ENCODE measurements around the gene TSPEAR.

TSPEAR gene

GRCh38 chr21:44720170-44720569, 8.8 kb upstream of the TSPEAR start:
- DNase-seq (ENCODE audit: low read depth in 2 of 2): no peak

- DNase-seq (ENCODE audit: low read depth in 2 of 2): no peak
Measured at GRCh38 chr21:44718571-44718970, 7.2 kb upstream of the TSPEAR start.

GRCh38 chr21:44718093-44718492, 6.7 kb upstream of the TSPEAR start:
- no peak for DNase-seq (ENCODE audit: low read depth in 2 of 2)

DNA sequence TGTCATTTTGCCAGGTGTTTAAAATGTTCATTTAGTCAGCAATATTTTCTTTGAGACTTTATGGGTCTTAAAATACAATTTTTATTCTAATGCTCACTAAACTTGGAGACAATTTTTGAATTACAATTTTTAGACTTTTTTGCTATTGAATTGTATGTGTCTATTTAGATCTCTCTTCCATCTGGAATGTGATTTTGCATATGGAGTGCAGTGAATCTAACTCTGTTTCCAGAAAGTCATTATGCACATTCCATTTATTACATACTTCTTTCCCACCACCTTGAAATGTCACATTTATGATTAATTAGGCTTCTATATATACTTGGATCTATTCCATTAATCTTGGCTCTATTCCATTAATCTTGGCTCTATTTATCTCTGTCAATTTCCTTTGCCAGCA, 5.6 kb upstream of the TSPEAR start:
- peak; percentile 8 to 11 for DNase-seq (ENCODE audit: low read depth in 2 of 2)

- DNase-seq (ENCODE audit: low read depth in 2 of 2): no peak
Measured at GRCh38 chr21:44714905-44715304, 3.5 kb upstream of the TSPEAR start.

- no peak for DNase-seq (ENCODE audit: low read depth in 2 of 2)
Measured at GRCh38 chr21:44713846-44714245, 2.5 kb upstream of the TSPEAR start.

DNA sequence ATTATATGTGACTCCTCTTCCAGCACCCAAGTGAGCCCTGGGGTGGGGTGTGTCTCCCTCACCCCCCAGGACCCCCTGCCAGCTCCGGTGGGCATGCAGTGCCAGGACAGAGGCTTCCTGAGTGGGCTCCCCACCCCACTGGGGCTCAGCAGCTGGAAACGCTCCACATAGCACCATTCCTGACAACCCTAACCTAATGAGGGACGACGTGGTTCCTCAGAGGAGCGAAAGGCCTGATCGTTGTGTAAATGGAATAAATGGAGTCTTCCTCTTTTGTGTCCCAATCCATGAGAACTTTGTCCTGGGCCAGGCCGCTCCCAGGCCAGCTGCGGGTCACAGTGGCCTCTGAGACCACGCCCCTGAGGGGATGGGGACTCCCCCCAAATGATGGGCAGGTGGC, 1.8 kb upstream of the TSPEAR start:
- no peak for DNase-seq (ENCODE audit: low read depth in 2 of 2)

GRCh38 chr21:44712203-44713028, 1.0 kb upstream of the TSPEAR start:
- DNase-seq (ENCODE audit: low read depth in 2 of 2): no peak

DNA sequence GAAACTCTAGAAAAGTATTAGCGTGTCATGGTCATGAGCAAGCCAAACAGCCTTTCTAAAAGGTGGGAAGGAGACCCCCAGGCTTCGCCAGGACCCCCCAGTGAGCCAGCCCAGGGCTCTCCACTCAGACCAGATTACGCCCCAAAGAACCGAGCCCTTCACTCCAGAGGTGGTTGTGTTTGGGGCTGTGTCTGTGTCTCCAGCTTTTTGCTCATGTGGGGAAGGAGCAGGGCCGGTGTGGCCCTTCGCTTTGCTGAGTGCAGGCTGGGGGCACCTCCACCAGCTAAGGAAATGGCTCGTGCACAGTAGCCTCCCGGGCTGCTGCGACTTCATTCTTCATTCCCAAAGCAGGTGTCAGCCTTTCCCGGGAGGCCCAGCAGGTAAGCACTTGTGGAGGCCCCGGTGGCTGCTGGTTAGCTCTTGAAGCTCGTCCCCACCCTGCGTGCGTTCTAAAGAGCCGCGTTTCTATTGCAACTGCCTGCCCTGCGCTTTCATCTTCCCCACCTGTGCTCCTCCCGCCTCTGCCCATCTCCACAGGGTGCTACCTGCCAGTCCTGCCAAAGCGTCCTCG, 531 bp downstream of the TSPEAR start:
- no peak for DNase-seq (ENCODE audit: low read depth in 2 of 2)

- no peak for DNase-seq (ENCODE audit: low read depth in 2 of 2)
Measured at GRCh38 chr21:44710294-44710665, 1.1 kb downstream of the TSPEAR start.

- DNase-seq (ENCODE audit: low read depth in 2 of 2): no peak
Measured at GRCh38 chr21:44709426-44710293, 1.7 kb downstream of the TSPEAR start.

DNA sequence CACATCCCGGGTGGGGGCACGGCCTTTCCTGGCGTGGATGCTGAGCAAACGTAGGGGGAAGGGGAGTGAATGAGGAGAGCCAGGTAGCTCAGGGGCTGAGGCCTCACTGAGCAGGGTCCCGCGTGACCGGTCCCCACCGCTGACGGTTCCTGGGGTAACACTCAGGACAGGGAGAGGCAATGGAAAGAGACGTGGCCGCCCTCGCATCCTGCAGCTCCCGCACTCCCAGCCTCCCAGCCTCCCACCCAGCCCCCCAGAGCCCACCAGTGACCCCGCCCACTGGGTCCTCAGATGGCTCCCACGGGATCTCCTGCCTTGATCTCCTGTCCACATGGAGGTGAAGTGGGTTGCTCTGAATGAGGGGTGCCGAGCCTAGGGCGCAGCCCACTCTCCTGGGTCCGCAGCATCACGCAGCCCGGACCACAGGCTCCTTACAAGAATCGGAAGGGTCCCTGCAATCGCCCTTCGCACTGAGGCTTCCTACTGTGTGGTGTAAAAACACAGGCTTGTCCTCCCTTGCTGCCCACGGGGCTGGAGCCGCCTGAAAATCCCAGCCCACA, 2.4 kb downstream of the TSPEAR start:
- DNase-seq (ENCODE audit: low read depth in 2 of 2): no peak

DNA sequence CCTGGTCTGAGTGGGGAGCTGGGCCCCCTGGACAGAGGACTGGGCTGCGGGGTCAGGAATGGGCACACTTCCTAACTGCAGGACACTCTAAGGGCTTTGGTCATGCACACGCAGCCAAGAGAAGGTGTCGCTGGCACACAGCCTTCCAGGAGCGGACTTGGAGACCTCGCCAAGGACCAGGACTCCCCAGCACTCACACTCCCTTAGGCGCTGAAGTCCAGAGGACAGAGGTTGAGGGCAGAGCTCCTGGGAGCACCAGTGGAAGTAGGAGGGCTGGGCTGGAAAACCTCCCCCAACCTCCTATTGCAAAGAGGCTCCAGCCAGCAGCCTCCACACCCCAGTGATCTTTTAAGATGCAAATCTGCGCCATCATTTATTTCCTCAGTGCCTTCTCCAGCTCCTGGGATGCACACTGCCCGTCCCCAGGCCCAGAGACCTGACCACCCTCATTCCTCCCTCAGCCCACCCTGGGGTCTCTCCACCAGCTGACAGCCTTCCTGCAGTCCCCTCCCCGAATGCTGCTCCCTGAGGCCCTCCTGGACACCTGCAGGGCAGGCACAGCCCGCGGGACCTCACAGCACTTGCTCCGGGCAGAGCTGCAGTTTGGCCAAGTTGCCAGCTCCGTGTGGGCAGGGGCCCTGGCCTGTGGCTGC, 3.0 kb downstream of the TSPEAR start:
- no peak for DNase-seq (ENCODE audit: low read depth in 2 of 2)

DNA sequence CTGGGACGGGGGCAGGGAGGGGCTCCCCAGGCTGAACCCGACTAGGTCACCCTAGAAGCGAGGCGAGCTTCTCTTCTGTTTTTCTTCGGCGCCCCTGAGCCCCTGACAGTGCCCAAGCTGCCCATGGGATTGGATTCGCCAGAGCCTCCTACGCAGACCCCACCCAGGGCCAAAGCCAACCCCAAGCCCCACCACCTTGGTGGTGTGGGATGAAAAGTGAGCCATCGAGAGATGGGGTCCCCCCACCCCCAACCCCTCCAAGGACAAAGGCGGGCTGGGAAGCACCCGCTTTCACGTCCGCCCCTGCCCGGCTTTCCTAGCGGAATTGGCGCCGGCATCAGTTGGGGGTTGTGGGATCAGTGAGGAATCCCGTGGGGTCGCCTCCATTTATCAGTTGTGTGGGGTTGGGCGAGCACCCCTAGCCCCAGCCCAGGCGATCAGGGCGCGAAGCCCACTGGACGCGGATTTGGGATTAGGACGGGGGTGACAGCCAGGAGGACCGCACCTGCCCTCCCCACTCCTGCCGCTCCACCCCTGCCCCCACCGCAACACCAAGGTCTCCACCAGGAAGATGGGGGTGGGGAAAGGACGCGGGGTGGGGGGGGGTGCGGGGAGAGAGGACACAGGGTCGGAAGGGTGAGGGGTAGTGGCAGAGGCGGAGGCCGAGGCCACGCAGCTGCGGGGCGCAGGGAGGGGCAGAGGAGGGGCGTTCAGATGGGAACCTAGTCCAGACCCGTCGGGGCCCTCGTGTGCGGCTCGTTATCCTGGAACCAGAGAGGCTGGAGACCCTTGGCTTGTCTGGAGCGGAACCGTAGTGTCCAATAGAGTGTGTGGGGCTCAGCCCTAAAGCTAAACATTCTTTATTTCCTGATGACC, 4.4 kb downstream of the TSPEAR start:
- no peak for DNase-seq (ENCODE audit: low read depth in 2 of 2)

DNA sequence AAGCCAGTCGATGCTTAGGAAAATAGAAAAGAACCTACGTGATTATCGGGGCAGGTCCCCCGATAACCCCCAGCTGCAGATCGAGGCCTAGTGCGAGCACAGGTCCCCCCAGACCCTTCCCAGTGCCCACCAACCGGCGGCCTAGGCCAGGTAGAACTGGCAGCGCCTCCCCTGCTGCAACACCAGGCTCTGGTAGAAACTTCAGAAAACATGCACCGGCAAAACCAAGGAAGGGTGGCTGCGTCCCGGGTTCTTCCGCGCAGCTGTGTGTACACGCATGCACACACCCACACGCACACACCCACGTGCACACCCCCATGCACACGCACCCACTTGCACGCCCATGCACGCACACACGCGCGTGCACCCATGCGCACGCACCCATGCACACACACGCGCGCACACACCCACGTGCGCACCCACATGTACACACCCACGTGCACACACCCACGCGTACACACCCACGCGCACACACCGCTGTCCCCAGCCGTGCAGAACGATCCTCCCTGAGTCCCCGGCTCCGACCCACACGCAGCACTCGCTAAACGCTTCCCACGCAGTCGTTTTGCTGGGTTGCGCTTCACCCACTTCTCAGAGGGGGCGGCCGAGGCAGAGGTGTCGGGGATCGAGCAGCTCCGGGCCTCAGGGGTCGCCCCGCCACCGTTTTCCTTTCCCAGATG, 5.2 kb downstream of the TSPEAR start:
- no peak for DNase-seq (ENCODE audit: low read depth in 2 of 2)

DNA sequence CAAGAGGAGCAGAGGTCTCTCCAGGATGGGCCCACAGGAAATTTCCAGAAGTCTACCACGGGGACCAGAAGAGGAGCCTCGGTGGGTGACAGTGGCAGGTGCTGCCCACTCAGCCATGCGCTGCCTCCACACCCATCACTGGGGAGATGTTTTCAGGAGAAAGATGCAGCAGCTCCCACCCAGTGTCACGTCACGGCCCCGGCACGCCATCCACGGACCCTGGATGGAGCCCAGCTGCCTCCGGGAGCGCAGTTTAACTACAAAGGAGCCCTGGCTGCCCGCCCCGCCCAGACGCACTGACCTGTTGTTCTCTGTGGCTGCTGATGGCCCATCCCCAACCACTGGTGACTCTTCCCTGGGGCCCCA, 6.8 kb downstream of the TSPEAR start:
- no peak for DNase-seq (ENCODE audit: low read depth in 2 of 2)

- no peak for DNase-seq (ENCODE audit: low read depth in 2 of 2)
Measured at GRCh38 chr21:44703731-44704635, 7.4 kb downstream of the TSPEAR start.

DNA sequence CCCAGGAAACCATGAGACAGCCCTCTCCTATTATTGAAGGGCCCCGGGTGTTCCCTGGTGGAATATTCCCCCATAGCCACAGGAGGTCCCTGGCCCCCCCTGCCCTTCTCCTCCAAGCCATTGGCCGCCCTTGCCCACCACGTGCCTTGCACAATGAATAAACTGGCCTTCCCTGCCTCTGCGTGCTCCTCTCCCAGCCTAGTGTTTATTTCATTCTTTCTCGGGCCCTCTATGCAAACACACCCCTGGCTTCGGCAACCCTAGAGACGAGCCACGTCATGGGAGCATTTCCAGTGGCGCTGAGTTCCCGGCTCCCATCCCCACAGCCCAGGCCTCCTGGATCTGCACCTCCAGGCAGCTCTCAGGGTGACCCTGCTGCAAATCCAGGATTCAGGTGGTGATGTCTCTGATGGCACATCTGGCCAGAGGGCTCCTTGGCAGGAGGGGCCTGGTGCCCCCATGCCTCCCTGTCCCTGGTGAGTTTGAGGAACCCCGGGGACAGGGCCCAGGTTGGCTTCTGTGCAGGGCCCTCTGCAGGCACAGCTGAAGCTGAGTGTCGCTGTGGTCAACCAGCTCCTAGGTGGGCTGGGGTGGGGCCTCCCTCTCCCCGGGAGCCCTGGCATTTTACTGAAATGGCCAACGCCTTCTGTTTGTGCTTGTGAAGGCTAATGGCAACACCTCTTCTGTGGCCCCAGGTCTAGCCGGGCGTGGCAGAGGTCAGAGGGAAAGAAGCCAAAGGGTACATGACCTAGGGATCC, 8.2 kb downstream of the TSPEAR start:
- DNase-seq (ENCODE audit: low read depth in 2 of 2): no peak
